Measurements from ENCODE around the gene PPP2R2B. TPM values are rescaled to one million over a fixed set of nuclear protein-coding genes. Genes with fewer than 3 reads are reported as not detected.

Gene PPP2R2B
- total RNA-seq, 4 donors from 2014 or later, result 1.2 to 2.9 (median 1.9) TPM

- Histone ChIP-seq H3K4me3 (no peak overlapping the region), H3K36me3 (no peaks in the 10 kb centered on the region), H3K27ac (no peak overlapping the region), H3K27me3 (no peaks in the 10 kb centered on the region), H3K9me3 (no peaks in the 10 kb centered on the region), H3K4me1 (no peaks in the 10 kb centered on the region)
- no peak for DNase-seq
- TF ChIP-seq CTCF (IDR thresholded peaks at IDR 0.05) (no peak), POLR2A (IDR thresholded peaks at IDR 0.05) (no peak)
These were observed 93.5 kb downstream of the PPP2R2B start for GRCh38 chr5:146785065-146785464.

GRCh38 chr5:146781157-146781556, 97.4 kb downstream of the PPP2R2B start:
- DNase-seq, result no peak
- Histone ChIP-seq H3K4me1 (no peaks in the 10 kb centered on the region), H3K9me3 (no peaks in the 10 kb centered on the region), H3K4me3 (no peak overlapping the region), H3K36me3 (no peaks in the 10 kb centered on the region), H3K27me3 (no peaks in the 10 kb centered on the region), H3K27ac (no peak overlapping the region)
- TF ChIP-seq CTCF (IDR thresholded peaks at IDR 0.05) (no peak), POLR2A (IDR thresholded peaks at IDR 0.05) (no peak)

- no peak for DNase-seq
- Histone ChIP-seq H3K4me3 (no peak overlapping the region), H3K4me1 (no peaks in the 10 kb centered on the region), H3K27me3 (no peaks in the 10 kb centered on the region), H3K36me3 (no peaks in the 10 kb centered on the region), H3K9me3 (no peaks in the 10 kb centered on the region), H3K27ac (no peak overlapping the region)
- no peak for TF ChIP-seq CTCF (IDR thresholded peaks at IDR 0.05)
- no peak for TF ChIP-seq POLR2A (IDR thresholded peaks at IDR 0.05)
These were observed 99.2 kb downstream of the PPP2R2B start for GRCh38 chr5:146779211-146779869.

- Histone ChIP-seq H3K4me1 (no peaks in the 10 kb centered on the region), H3K36me3 (no peaks in the 10 kb centered on the region), H3K27ac (no peak overlapping the region), H3K4me3 (no peak overlapping the region), H3K27me3 (no peaks in the 10 kb centered on the region), H3K9me3 (no peaks in the 10 kb centered on the region)
- DNase-seq, result no peak
- TF ChIP-seq CTCF (IDR thresholded peaks at IDR 0.05) (no peak), POLR2A (IDR thresholded peaks at IDR 0.05) (no peak)
These were observed 99.8 kb downstream of the PPP2R2B start for GRCh38 chr5:146778795-146779194.

- no peaks in the 10 kb centered on the region for H3K9me3 ChIP-seq
- TF ChIP-seq POLR2A (IDR thresholded peaks at IDR 0.05) (no peak), CTCF (IDR thresholded peaks at IDR 0.05) (no peak)
- no peaks in the 10 kb centered on the region for H3K4me1 ChIP-seq
- no peak overlapping the region for H3K4me3 ChIP-seq
- no peak overlapping the region for H3K27ac ChIP-seq
- no peaks in the 10 kb centered on the region for H3K36me3 ChIP-seq
- DNase-seq, result no peak
- no peaks in the 10 kb centered on the region for H3K27me3 ChIP-seq
These were observed 100.3 kb downstream of the PPP2R2B start for GRCh38 chr5:146778261-146778660.

All from Peyer's patch (tissue), 4 donors.